ENCODE results near the gene TCP1. TPM values are rescaled to one million over a fixed set of nuclear protein-coding genes. Genes with fewer than 3 reads are reported as not detected.
"Not testable (repeated sequence)": the region's sequence is repeated elsewhere in the genome, so short reads cannot be mapped to it uniquely, and the experiment has no call there.

Gene TCP1
- total RNA-seq, 2 donors from 2014 or later, result 55.7 to 81.5 TPM

DNA sequence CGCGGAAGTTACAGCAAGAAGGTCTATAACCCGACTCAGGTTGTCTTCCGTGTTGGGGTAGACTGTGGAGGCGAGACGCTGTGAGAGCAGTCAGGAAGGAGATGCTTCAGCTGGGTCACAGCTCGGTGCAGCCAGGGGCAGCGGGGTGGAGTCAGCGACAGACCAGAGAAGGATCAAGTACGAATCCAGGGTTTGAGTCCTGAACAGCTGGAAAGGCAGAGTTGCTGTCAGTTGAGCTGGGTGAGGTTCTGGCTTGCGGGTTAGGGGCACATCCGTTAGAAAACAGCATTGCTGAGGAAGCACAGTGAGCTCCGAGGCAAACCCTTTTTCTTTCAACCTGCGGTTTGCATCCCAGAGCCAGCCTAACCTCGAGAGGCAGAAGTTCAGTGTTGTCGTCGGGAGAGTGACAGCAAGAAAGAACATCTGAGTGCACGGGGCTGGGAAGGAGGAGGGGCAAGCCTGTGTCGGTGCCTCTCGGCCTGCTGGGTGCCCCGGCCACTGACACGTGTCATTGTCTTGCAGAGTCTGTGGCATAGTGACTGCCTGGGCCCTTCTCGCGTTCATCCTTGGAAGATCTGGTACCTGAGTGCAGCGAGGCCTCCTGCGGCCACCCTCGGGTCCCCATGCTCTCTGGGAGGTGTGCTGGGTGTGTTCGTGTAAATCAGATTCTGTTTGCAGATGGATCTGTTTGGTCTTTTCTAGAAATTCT lies 30.7 kb upstream of the TCP1 start:
- no peaks in the 10 kb centered on the region for H3K27me3 ChIP-seq
- H3K4me1 ChIP-seq, result peaks cover 10% of the 10 kb centered on the region
- intact Hi-C loops (cut with DNase I), result no loop called here
- ATAC-seq, result no peak
- H3K36me3 ChIP-seq (replicated peaks in 1 of 2; ENCODE audit: insufficient read depth in 1 of 2, low read depth in 2 of 2), result no peaks in the 10 kb centered on the region
- no peak overlapping the region for H3K27ac ChIP-seq
- H3K9me3 ChIP-seq, result no peaks in the 10 kb centered on the region
- no peak for DNase-seq
- TF ChIP-seq, protein P1, sequence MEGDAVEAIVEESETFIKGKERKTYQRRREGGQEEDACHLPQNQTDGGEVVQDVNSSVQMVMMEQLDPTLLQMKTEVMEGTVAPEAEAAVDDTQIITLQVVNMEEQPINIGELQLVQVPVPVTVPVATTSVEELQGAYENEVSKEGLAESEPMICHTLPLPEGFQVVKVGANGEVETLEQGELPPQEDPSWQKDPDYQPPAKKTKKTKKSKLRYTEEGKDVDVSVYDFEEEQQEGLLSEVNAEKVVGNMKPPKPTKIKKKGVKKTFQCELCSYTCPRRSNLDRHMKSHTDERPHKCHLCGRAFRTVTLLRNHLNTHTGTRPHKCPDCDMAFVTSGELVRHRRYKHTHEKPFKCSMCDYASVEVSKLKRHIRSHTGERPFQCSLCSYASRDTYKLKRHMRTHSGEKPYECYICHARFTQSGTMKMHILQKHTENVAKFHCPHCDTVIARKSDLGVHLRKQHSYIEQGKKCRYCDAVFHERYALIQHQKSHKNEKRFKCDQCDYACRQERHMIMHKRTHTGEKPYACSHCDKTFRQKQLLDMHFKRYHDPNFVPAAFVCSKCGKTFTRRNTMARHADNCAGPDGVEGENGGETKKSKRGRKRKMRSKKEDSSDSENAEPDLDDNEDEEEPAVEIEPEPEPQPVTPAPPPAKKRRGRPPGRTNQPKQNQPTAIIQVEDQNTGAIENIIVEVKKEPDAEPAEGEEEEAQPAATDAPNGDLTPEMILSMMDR (IDR thresholded peaks at IDR 0.05), result no peak
- no peak overlapping the region for H3K4me3 ChIP-seq
- 60 to 69% methylated on average over 23 to 28 of the region's 28 CpGs for WGBS, 2 donors

DNA sequence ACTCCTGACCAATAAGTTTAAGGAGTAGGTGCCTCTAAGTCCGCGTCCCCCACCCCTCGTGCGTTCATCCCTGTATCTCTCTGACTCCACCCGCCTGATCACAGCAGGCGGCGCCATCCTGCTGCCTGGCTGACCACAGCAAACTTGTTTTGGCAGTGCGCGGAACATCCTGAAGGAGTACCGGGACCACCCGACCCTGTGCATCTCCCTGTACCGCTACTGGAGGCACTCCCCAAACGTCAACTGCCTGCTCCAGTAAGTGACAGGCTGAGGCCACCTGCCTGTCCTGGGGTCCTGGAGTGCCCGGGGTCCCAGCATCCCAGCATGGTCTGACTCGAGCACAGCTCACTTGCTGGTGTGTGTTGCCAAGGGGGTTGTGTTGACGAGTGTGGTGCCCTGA lies 29.7 kb upstream of the TCP1 start:
- Histone ChIP-seq H3K4me1 (peaks cover 10% of the 10 kb centered on the region), H3K9me3 (no peaks in the 10 kb centered on the region), H3K27ac (no peak overlapping the region), H3K4me3 (no peak overlapping the region), H3K27me3 (no peaks in the 10 kb centered on the region), H3K36me3 (replicated peaks in 1 of 2; ENCODE audit: insufficient read depth in 1 of 2, low read depth in 2 of 2) (no peaks in the 10 kb centered on the region)
- no peak for ATAC-seq
- TF ChIP-seq POLR2A (IDR thresholded peaks at IDR 0.05), result no peak
- TF ChIP-seq, protein P1 (IDR thresholded peaks at IDR 0.05), result no peak
- 80 to 87% methylated on average over 13 to 16 of the region's 16 CpGs for WGBS, 2 donors
- intact Hi-C loops (cut with DNase I), result no loop called here
- no peak for DNase-seq

DNA sequence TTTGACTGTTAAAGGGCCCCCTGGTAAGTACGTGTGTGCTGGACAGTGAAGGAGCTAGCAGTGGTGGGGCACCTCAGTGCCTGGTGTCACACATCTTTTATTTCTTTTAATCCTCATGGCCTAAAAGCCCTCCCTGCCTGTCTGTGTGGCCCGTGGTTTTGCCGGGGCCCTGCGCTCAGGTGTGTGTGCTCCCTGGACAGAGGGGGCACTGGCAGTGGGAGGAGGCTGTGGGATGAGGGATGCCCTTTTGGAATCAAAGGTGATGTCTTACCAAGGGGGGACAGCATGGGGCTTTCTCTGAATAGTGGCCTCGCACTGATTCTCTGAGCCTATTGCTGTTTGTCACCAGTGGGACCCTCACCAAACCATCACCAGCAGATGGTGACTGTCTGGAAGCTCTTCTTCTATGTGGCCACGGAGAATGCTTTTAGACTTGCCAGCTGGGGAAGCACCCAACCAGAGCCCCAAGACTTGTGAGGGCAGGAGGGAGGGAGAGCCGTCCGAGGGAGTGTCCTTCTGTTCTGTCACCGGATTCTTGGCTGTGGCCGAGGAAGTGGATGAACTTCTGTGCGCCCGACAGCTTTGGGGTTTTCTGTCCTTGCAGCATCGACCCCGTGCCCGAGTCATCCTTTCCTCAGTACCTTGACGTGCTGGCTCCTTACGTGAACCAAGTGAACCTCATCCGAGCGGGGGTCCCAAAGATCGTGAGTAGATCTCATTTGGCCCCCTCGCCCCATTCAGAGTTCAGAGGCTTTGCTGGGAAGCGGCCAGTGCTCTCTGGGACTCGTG lies 28.7 kb upstream of the TCP1 start:
- 79 to 82% methylated on average over 15 to 23 of the region's 23 CpGs for WGBS, 2 donors
- Histone ChIP-seq H3K36me3 (replicated peaks in 1 of 2; ENCODE audit: insufficient read depth in 1 of 2, low read depth in 2 of 2) (no peaks in the 10 kb centered on the region), H3K4me3 (no peak overlapping the region), H3K27ac (no peak overlapping the region), H3K4me1 (peaks cover 10% of the 10 kb centered on the region), H3K27me3 (no peaks in the 10 kb centered on the region), H3K9me3 (no peaks in the 10 kb centered on the region)
- intact Hi-C loops (cut with DNase I), result no loop called here
- TF ChIP-seq POLR2A (IDR thresholded peaks at IDR 0.05), result no peak
- TF ChIP-seq, protein P1 (IDR thresholded peaks at IDR 0.05), result no peak
- no peak for ATAC-seq
- DNase-seq, result no peak

DNA sequence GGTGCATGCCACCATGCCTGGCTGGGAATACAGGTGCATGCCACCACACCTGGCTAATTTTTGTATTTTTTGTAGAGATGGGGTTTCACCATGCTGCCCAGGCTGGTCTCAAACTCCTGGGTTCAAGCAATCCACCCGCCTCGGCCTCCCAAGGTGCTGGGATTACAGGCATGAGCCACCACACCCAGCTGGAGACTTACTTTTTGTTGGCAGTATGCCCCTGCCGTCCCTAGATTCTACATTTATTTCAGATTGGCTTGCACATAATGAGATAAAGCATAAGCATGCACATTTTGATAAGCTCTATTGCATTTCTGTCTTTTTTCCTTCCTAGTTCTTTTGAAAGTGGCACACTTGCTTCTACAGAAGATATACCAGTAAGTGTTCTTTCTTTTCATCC lies 27.4 kb upstream of the TCP1 start:
- intact Hi-C loops (cut with DNase I); H3K27ac ChIP-seq; DNase-seq; ATAC-seq; H3K9me3 ChIP-seq; H3K4me3 ChIP-seq; H3K36me3 ChIP-seq (replicated peaks in 1 of 2; ENCODE audit: insufficient read depth in 1 of 2, low read depth in 2 of 2); H3K27me3 ChIP-seq: not testable (repeated sequence)
- WGBS, 2 donors, result 58 to 59% methylated on average over 3 of the region's 3 CpGs
- H3K4me1 ChIP-seq, result peaks cover 10% of the 10 kb centered on the region

DNA sequence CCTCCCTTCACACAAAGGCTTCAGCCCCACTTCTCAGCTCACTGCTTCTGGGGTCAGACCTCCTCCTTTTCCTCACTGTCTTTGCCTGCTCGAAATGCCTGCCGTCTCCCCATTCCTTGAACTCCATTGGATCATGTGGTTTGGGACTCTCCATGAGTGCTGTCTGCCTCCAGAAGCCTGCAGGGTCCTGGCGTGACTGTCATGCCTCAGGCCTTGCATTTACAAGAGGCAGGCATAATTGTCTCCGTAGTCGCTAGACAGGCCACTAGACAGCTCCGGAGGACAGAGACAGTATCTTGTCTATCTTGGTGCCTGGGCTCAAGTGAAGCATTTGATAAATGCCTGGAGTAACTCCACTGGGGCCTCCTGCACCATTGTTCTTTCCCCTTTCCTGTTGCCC lies 26.0 kb upstream of the TCP1 start:
- Histone ChIP-seq H3K9me3 (no peaks in the 10 kb centered on the region), H3K36me3 (replicated peaks in 1 of 2; ENCODE audit: insufficient read depth in 1 of 2, low read depth in 2 of 2) (no peaks in the 10 kb centered on the region), H3K27me3 (no peaks in the 10 kb centered on the region), H3K27ac (no peak overlapping the region), H3K4me3 (no peak overlapping the region), H3K4me1 (peaks cover 12% of the 10 kb centered on the region)
- TF ChIP-seq, protein P1 (IDR thresholded peaks at IDR 0.05), result no peak
- no peak for TF ChIP-seq POLR2A (IDR thresholded peaks at IDR 0.05)
- DNase-seq (no peak), ATAC-seq (no peak)
- intact Hi-C loops (cut with DNase I), result no loop called here
- 73 to 92% methylated on average over 6 of the region's 6 CpGs for WGBS, 2 donors
